ENCODE data around the gene ZNF710.

GRCh38 chr15:90115783-90116182 lies 114.7 kb downstream of the ZNF710 start:
- TF ChIP-seq CTCF (IDR thresholded peaks at IDR 0.05) (no peak), POLR2A (IDR thresholded peaks at IDR 0.05) (no peak)
